AG09309 (cell line): ENCODE measurements around the gene SLC2A5.

Source experiments
- DNase-seq: peaks from one replicate; pipeline ENCODE4 v3.0.0-alpha.2; 2010; ENCODE audit warnings: low read depth
- H3K4me3 ChIP-seq: 2 replicates; pipeline ENCODE4 v1.5.1; 2011; ENCODE audit warnings: mild to moderate bottlenecking, low read depth, low read length, moderate library complexity; ENCODE audit not compliant: control insufficient read depth
- CTCF ChIP-seq: IDR thresholded peaks from 2 replicates; pipeline ENCODE4 v1.5.1; 2011; ENCODE audit warnings: mild to moderate bottlenecking, low read depth, low read length, inconsistent platforms; ENCODE audit not compliant: insufficient read depth, control insufficient read depth; ENCODE audit errors: missing control alignments

SLC2A5 gene

DNA sequence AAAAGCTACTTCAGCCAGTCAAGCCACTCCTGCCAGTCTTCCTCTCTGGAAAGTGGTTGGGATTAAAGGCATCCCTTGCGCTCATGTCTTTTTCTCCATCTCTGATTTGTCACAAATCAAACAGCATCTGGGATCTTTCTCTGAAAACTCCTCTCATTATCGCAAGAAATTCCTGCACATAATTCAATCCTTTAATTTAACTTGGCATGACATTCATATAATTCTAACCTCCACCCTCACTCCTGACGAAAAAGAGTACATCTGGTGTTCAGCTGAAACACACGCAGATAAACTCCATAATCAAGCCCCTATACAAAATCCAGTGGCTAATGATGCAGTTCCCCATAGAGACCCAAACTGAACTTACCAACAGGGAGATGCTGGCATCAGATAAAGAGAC lies 19.4 kb upstream of the SLC2A5 start:
- TF ChIP-seq CTCF: no peak
- no peak for DNase-seq
- no peak overlapping the region for H3K4me3 ChIP-seq

DNA sequence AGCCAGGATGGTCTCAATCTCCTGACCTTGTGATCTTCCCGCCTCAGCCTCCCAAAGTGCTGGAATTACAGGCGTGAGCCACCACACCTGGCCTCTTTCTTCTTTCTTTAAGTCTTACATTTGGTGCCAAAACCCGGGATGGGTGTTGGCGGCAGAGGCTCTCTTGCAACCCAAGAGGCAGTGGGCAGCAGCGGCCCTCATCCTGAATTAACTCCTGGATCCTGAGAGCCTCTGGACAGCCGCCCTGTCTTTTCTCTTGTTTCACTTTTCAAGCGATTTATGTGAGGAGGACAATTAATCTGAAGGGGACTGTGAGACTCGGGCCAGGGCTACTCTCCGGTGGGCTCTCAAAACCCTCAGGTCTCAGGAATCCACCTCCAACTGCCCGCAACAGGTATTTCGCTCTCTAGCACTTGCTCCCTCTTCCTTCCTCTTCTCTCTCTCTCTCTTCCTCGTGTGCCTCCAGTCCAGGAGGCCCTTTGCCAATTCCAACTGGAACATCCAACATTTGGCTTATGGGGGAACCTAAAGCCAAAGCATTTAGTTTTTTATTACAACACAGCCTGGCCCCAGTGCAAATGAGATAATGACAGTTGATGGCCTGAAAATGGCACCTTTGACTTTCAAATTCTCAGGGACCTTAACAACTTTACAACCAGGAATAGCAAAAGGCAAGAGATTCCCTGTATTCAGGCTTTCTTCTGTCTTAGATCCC lies 18.1 kb upstream of the SLC2A5 start:
- TF ChIP-seq CTCF: no peak
- H3K4me3 ChIP-seq: no peak overlapping the region
- no peak for DNase-seq

DNA sequence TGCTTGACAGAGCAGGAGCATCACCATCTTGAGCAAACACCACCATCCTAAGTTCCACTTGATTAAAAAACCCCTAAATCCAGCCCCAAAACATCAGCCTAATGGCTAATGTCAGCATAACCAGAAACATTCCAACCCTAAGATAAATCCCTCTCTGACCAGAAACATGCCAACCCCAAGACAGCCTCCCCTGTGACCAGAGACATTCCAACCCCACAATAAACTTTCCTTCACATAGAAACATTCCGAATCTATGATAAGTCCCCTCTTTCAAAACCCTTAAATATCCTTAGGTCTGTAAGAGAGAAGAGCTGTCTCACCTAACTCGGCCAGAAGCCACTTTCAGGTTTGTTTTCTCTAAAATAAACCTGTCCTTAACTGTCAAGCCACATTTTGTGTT lies 17.4 kb upstream of the SLC2A5 start:
- no peak for TF ChIP-seq CTCF
- no peak overlapping the region for H3K4me3 ChIP-seq
- DNase-seq: no peak

DNA sequence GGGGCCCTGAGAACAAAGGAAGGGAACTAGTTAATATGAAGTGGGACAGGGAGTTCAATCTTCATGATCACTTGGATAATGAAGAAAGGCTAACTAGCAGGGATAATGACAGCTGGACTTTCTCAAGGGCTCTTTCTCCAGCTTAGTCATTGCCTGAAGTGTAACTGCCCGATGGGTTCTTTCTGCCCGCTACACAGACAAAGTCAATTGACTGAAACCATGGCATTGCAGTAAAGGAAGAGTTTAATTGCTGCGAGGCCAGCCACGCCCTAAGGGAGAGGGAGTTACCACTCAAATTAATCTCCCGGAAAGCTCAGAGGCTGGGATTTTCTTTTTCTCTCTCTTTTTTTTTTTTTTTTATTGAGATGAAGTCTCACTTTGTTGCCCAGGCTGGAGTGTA lies 16.6 kb upstream of the SLC2A5 start:
- DNase-seq: no peak
- TF ChIP-seq CTCF: no peak
- no peak overlapping the region for H3K4me3 ChIP-seq

DNA sequence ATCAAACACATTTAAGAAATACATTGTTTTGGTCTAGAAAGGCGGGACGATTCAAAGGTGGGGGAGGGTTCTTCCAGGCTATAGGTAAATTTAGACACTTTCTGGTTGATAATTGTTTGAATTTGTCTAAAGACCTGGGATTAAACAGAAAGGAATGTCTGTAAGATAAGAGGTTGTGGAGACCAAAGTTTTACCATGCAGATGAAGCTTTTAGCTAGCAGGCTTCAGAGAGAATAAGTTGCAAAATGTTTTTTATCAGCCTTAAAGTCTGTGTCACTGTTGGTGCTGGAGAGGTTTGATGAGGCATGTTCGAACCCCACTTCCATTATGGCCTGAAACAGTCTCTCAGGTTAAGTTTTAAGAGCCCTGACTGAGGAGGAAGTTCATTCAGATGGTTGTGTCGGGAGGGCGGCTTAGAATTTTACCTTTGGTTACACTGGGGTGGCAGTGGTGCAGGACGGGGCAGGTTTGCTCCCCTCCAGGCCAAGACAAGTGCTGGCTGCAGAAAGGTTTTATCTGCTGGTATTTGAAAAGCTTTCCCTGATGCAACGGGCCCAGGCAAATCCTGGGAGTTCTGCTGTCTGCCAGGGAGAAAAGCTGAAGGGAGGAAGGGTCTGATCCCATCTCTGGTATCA lies 16.0 kb upstream of the SLC2A5 start:
- no peak for DNase-seq
- TF ChIP-seq CTCF: no peak
- H3K4me3 ChIP-seq: no peak overlapping the region

- DNase-seq: no peak
- no peak for TF ChIP-seq CTCF
- H3K4me3 ChIP-seq: no peak overlapping the region
These were observed 15.5 kb upstream of the SLC2A5 start for GRCh38 chr1:9084906-9085305.
